Hair follicular keratinocyte (primary cell): ENCODE data around the gene CRYGD. TPM values are rescaled to one million over a fixed set of nuclear protein-coding genes. Genes with fewer than 3 reads are reported as not detected.

ENCODE experiments used
- total RNA-seq: library from RNA; depleted of rRNA; stranded (reverse); fragments of >200 nt; gene quantifications from 2 replicates; pipeline ENCODE4 v1.2.3, GENCODE V29; 2015

CRYGD gene
- not detected in 2 replicates for total RNA-seq

GRCh38 chr2:208124013-208124715 is at the start of gene CRYGD:
Gene CRYGD, minus strand, starts transcription at chr2:208124524. Its CDS starts 51 bp downstream, at chr2:208124473.

GRCh38 chr2:208163489-208163888 is 39.2 kb upstream of the CRYGD start, which contains the start of gene CRYGA:
Gene CRYGA, minus strand, starts transcription at chr2:208163589. Its CDS starts 33 bp downstream, at chr2:208163556.

DNA sequence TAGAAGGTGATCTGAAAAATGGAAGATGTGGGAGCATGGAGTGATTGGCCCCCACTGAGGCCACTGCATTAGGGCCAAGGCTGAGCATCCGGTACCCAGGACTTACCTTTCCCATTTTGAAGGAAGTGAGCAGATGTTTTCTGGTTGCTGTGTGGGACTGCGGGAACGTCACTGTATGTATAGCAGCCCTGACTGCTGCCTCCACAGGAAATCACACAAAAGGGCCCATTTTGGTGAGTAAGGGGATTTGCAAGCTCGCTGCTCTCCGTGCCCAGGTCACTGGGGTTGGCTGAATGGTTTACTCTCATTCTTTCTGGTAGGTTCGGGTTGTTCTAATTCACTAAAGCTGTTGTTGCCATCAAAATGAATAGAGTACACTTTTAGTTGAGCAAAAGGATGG is 21.7 kb upstream of the CRYGD start, which contains the start of gene CRYGB:
TSS of gene CRYGB (minus strand) at position 153 of the 400 bp plus-strand sequence. CDS start at position 115, 38 bp downstream.

GRCh38 chr2:208129744-208130711 is 5.7 kb upstream of the CRYGD start, which contains the start of gene CRYGC:
Gene CRYGC, minus strand, starts transcription at chr2:208129828. Its CDS starts 36 bp downstream, at chr2:208129792.

Other genes starting within 250 kb of the CRYGD start
- gene PLEKHM3, start 99.0 kb downstream of the CRYGD start, total RNA-seq = 2.8 and 7.7 TPM in 2 replicates
- gene CRYGC, start 5.3 kb upstream of the CRYGD start, total RNA-seq = not detected in 2 replicates
- not detected in 2 replicates for gene CRYGB, start 21.6 kb upstream of the CRYGD start, total RNA-seq
- gene CRYGA, start 39.1 kb upstream of the CRYGD start, total RNA-seq = not detected in 2 replicates
- not detected in 2 replicates for gene C2orf80, start 65.5 kb upstream of the CRYGD start, total RNA-seq
- 96.1 and 114 TPM in 2 replicates for gene IDH1, start 130.5 kb upstream of the CRYGD start, total RNA-seq
- 8.5 and 12.6 TPM in 2 replicates for gene PIKFYVE, start 141.7 kb upstream of the CRYGD start, total RNA-seq